Measurements from ENCODE around the gene UTP14C. TPM values are rescaled to one million over a fixed set of nuclear protein-coding genes. Genes with fewer than 3 reads are reported as not detected.

Gene UTP14C
- total and polyA plus RNA-seq, 2 of the 13 experiments (the other 11 are each of a cell fraction or from before 2014, with no cell fraction given) = 8.8 to 12.2 TPM

DNA sequence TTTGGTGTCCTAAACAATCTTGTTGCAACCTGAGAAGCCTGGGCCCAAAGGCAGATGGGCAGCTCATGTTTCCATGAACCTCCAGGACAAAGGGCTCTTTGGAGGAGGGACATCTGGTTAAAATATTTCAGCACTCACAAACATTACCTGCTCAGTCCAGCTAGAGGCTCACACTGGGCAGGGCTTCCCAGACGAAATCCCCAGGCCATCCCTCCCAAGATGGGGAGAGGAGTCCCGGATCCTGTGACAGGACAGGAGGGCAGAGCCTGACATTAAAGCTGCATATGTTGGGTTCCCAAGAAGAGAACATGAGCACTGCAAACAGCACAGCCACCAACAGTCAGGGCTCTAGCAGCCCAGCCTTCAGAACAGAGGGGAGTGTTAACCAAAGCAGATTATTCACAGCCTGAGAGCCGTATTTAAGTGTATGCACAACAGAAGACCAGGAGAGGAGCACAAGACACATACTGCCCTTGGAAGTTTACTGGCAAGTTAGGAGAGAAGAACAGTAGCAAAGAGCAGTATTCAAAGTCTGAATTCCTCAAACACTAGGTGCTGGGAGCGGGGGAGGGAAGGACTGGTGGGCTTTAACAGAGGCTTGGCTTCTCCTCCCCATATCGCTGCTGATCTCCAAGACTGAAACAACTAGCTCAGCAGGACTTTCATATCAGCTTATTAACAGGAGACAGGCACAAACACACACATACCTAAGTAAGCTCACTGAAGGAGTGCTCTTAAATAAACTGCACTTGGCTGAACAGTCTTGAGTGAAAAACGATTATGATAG is 25.6 kb upstream of the UTP14C start (continued):
- TF ChIP-seq SIX4 (CRISPR knock-in tag; IDR thresholded peaks at IDR 0.05) = peak; percentile 96
- TF ChIP-seq TAF1 (CRISPR knock-in tag; IDR thresholded peaks at IDR 0.05) = peak; percentile 42; the same call in 1 of the 2 replicates
- TF ChIP-seq ZNF768 (CRISPR knock-in tag; IDR thresholded peaks at IDR 0.05) = peak; percentile 36; the same call in 1 of the 2 replicates
- TF ChIP-seq EP300 (IDR thresholded peaks at IDR 0.05; ENCODE audit: low read depth in 2 of 2, low read length in 2 of 2) = peak in 1 of 2 experiments; percentile 7; a peak in 1 of 4 replicates
- no peak for TF ChIP-seq EP300 (CRISPR knock-in tag; IDR thresholded peaks at IDR 0.05; ENCODE audit: borderline replicate concordance)
- TF ChIP-seq HDAC2 (CRISPR knock-in tag; IDR thresholded peaks at IDR 0.05) = 0 out of 2 replicates have a peak, but pooled peaks have one; percentile 28
- no peak for TF ChIP-seq PAX8 (CRISPR knock-in tag; IDR thresholded peaks at IDR 0.05; ENCODE audit: borderline replicate concordance)
- 0 out of 2 replicates have a peak, but pooled peaks have one; percentile 41 for TF ChIP-seq PPARG (CRISPR knock-in tag; conservative IDR thresholded peaks at IDR 0.05)
- TF ChIP-seq ZNF232 (CRISPR knock-in tag; IDR thresholded peaks at IDR 0.05; ENCODE audit: borderline replicate concordance) = no peak
- no peak for TF ChIP-seq GFI1 (CRISPR knock-in tag; IDR thresholded peaks at IDR 0.05; ENCODE audit: borderline replicate concordance)
- TF ChIP-seq ZNF124 (CRISPR knock-in tag; IDR thresholded peaks at IDR 0.05) = 0 out of 2 replicates have a peak, but pooled peaks have one; percentile 14
- TF ChIP-seq ZNF543 (CRISPR knock-in tag; IDR thresholded peaks at IDR 0.05) = 0 out of 2 replicates have a peak, but pooled peaks have one; percentile 45
- no peak for TF ChIP-seq HCFC1 (IDR thresholded peaks at IDR 0.05; ENCODE audit: low read depth, low read length)
- TF ChIP-seq MIXL1 (CRISPR knock-in tag; IDR thresholded peaks at IDR 0.05) = peak; percentile 33; the same call in 1 of the 2 replicates
- TF ChIP-seq KDM6A (CRISPR knock-in tag; IDR thresholded peaks at IDR 0.05; ENCODE audit: low read depth) = 0 out of 2 replicates have a peak, but pooled peaks have one; percentile 9
- TF ChIP-seq DR1 (CRISPR knock-in tag; IDR thresholded peaks at IDR 0.05) = peak; percentile 32; the same call in 1 of the 2 replicates
- TF ChIP-seq ZNF777 (CRISPR knock-in tag; IDR thresholded peaks at IDR 0.05) = no peak
- peak; percentile 33; the same call in 1 of the 2 replicates for TF ChIP-seq NCOA2 (CRISPR knock-in tag; IDR thresholded peaks at IDR 0.05)
- TF ChIP-seq ZNF609 (CRISPR knock-in tag; IDR thresholded peaks at IDR 0.05; ENCODE audit: borderline replicate concordance) = 0 out of 2 replicates have a peak, but pooled peaks have one; percentile 6
- no peak for TF ChIP-seq SOX13 (IDR thresholded peaks at IDR 0.05)
- peak in 1 of 2 experiments; percentile 53; a peak in 2 of 4 replicates for TF ChIP-seq SOX13 (CRISPR knock-in tag; conservative IDR thresholded peaks at IDR 0.05 in 1 of 2, IDR thresholded peaks at IDR 0.05 in 1 of 2)
- TF ChIP-seq CSRNP1 (CRISPR knock-in tag; IDR thresholded peaks at IDR 0.05) = no peak
- peak; percentile 31; the same call in 1 of the 2 replicates for TF ChIP-seq ZFX (CRISPR knock-in tag; IDR thresholded peaks at IDR 0.05; ENCODE audit: low read depth)
- peak; percentile 33; the same call in 1 of the 2 replicates for TF ChIP-seq PITX1 (CRISPR knock-in tag; IDR thresholded peaks at IDR 0.05)
- no peak for TF ChIP-seq ARHGAP35 (CRISPR knock-in tag; IDR thresholded peaks at IDR 0.05; ENCODE audit: borderline replicate concordance)
